ENCODE results near the gene YPEL2. TPM values are rescaled to one million over a fixed set of nuclear protein-coding genes. Genes with fewer than 3 reads are reported as not detected.
A peak's percentile ranks its signal among the peaks of the same experiment; 100 is the strongest.

Gene YPEL2
- total RNA-seq, 1 donor from 2014 or later = 55.1 TPM

DNA sequence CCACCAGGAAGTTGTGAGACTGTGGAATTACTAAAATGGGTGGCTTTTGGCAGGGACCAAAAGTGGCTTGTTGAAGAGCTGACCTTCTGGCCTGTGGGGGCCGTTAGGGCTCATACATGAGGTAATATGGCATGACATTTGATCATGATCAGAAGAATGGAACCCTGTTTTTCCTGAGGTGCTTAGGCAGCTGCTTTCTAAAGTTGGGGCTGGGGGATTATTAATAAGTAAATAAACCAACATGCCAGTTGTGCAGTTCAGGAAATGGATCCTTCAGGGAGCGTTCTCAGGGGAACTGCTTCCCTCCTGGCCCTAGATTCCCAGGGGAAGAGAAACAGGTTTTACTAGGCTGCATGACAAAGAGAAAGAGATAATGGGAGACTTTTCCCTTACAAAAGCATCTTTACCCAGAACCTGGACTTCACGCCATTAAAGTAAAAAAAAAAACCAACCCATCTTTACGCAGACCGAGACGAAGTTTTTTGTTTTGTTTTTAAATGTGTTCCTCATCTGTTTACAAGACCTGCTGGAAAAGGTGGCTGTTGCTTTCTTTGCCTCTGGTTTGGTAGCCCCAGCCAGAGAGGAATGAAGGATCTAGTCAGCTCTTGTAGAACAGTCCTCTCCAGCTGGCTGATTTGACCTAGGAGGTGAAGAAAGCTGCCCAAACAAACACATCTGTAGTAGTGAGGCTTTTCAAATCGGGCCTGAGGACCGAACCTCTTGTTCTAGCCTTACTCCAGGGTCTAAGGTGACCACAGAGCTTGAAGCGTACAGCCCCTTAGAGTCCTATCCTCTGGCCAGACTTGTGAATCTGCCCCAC is 22.7 kb downstream of the YPEL2 start:
- intact Hi-C loops (cut with DNase I) = no loop called here
- ATAC-seq (peak; percentile 73), DNase-seq (ENCODE audit: low spot score) (no peak)

DNA sequence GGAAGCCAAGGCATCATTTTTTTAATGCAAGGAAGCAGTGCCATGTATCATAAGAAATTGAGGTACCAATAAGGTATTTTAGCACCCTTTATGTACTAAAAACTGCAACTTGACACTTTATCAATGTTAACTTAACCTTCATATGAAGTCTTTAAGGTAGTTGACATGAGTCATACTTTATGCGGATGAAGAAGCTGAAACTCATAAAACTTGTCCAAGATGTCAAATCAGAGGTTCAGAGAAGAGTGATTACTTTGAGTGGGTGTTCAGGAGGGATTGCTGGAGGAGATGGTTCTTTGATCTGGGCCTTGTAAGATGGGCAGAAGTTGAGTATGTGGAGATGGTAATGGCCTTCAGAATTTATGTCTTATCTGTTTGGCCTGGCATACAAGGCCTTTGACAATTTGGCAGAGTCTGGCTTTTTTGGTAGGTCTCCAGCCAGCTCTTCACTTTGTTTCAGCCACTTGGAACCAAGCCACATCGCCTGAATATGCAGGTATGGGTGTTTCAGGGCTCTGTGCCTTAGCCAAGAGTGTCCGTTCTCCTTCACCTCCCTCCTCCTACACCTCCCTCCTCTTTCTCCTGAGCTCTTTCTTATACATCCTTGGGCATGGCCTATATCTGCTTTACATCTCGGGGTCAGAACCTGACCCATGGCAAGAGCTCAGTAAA is 23.7 kb downstream of the YPEL2 start:
- no peak for ATAC-seq
- intact Hi-C loops (cut with DNase I) = no loop called here
- no peak for DNase-seq (ENCODE audit: low spot score)

GRCh38 chr17:59355702-59356325 is 24.4 kb downstream of the YPEL2 start:
- ATAC-seq (peak; percentile 94), DNase-seq (ENCODE audit: low spot score) (no peak)
- intact Hi-C loops (cut with DNase I) = no loop called here

GRCh38 chr17:59356543-59357218 is 25.2 kb downstream of the YPEL2 start:
- DNase-seq (ENCODE audit: low spot score) = no peak
- intact Hi-C loops (cut with DNase I) = no loop called here
- no peak for ATAC-seq

DNA sequence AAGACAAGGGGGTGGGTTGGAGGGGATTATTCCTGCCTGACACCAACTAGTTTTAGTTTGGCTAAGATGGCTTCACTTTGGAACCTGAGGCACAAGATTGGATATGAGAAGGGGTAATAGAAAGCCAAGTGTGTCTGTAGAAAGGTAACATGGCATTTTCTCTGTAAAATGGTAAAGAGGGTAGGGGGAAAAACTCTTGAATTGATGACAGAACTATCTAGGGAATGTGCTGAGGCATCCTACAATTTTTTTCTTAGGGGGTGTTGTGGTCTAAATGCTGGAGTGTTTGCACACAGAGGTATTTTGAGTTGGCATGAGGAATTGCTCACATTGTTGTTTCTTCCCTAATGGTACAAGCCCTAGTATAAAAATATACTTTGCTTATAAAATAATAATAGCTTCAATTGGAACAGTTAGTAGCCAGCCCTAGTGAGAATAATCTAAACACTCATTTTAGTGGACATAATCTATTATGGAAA is 25.8 kb downstream of the YPEL2 start:
- DNase-seq (ENCODE audit: low spot score) (no peak), ATAC-seq (no peak)
- intact Hi-C loops (cut with DNase I) = no loop called here

- no peak for ATAC-seq
- intact Hi-C loops (cut with DNase I) = no loop called here
Observed at GRCh38 chr17:59357929-59358328, 26.5 kb downstream of the YPEL2 start.

GRCh38 chr17:59361386-59361785 is 29.9 kb downstream of the YPEL2 start:
- DNase-seq (ENCODE audit: low spot score) (no peak), ATAC-seq (no peak)
- intact Hi-C loops (cut with DNase I) = no loop called here

More at GRCh38 chr17:59357929-59358328, 26.5 kb downstream of the YPEL2 start:
- DNase-seq (ENCODE audit: low spot score) = no peak

- DNase-seq (ENCODE audit: low spot score) (no peak), ATAC-seq (no peak)
- intact Hi-C loops (cut with DNase I) = no loop called here
Observed at GRCh38 chr17:59361916-59362810, 30.7 kb downstream of the YPEL2 start.

- no peak for ATAC-seq
- DNase-seq (ENCODE audit: low spot score) = no peak
- intact Hi-C loops (cut with DNase I) = no loop called here
Observed at GRCh38 chr17:59362811-59363205, 31.4 kb downstream of the YPEL2 start.

DNA sequence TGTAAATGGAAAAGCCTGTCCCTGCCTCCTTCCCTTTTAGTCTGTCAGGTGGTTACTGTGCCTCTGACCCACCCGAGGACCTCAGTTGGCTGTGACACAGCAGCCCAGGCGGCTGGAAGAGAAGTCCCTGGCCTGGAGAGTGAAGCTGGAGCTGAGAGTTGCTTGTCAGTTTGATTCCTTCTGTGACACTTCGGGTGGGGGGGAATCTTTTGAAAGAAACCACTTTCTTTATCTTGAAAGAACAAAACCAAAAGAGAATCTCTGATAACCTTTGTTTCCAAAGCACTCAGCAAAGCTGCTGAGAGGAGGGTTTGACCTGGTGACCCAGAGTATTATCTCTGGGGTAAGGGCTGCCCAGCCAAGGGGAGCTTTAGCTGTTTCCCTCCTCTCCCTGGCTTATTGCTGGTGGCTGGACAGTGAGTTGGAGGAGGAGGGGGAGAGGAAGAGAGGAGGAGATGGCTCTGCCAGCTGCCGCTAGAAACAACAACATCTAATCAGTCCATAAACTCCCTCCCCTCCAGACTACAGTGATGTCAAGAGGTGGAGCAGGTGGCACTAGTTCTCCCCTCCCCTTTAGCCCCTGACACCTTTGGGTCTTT is 34.0 kb downstream of the YPEL2 start:
- ATAC-seq = no peak
- DNase-seq (ENCODE audit: low spot score) = no peak
- intact Hi-C loops (cut with DNase I) = no loop called here

- ATAC-seq = no peak
Observed at GRCh38 chr17:59366040-59366757, 34.7 kb downstream of the YPEL2 start.

GRCh38 chr17:59366773-59367656 is 35.6 kb downstream of the YPEL2 start:
- DNase-seq (ENCODE audit: low spot score) = no peak
- intact Hi-C loops (cut with DNase I) = no loop called here
- ATAC-seq = peak; percentile 58

More at GRCh38 chr17:59366040-59366757, 34.7 kb downstream of the YPEL2 start:
- intact Hi-C loops (cut with DNase I) = no loop called here
- no peak for DNase-seq (ENCODE audit: low spot score)

GRCh38 chr17:59367657-59368045 is 36.2 kb downstream of the YPEL2 start:
- DNase-seq (ENCODE audit: low spot score) (no peak), ATAC-seq (no peak)
- intact Hi-C loops (cut with DNase I) = no loop called here

- DNase-seq (ENCODE audit: low spot score) (no peak), ATAC-seq (no peak)
- intact Hi-C loops (cut with DNase I) = no loop called here
Observed at GRCh38 chr17:59368218-59368857, 36.9 kb downstream of the YPEL2 start.

GRCh38 chr17:59369031-59369975 is 37.8 kb downstream of the YPEL2 start:
- intact Hi-C loops (cut with DNase I) = no loop called here
- DNase-seq (ENCODE audit: low spot score) (no peak), ATAC-seq (peak; percentile 3)
